Measurements from ENCODE around the gene RAB3GAP2.

DNA sequence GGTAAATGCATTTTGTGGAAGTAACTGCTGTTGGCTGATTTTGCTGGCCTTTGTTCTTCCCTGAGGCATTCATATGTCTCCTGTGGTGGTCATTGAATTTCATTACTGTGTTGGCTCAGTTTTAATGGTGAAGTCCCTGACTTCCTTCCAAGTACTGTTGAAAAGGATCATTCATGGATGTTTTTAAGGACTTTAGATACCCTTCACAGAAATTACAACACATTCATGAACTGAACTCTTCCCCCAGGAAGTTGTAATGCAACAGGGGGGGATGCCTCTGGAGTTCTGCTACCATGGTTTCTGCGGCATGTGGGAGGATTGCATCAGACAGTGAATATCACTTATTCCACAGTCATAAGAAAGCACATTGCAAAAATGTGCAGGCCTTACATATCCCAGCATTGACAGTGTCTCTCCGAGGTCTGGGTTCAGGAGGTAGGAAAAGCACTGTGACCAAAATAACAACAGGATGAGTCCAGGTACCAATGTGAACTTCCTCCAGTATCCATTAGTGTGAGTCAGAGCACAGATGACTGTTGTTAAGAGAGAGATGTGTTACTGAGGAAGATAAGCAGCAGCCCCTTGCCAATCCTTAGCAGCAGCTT lies 2.1 kb upstream of the RAB3GAP2 start:
- TF ChIP-seq, protein P1, sequence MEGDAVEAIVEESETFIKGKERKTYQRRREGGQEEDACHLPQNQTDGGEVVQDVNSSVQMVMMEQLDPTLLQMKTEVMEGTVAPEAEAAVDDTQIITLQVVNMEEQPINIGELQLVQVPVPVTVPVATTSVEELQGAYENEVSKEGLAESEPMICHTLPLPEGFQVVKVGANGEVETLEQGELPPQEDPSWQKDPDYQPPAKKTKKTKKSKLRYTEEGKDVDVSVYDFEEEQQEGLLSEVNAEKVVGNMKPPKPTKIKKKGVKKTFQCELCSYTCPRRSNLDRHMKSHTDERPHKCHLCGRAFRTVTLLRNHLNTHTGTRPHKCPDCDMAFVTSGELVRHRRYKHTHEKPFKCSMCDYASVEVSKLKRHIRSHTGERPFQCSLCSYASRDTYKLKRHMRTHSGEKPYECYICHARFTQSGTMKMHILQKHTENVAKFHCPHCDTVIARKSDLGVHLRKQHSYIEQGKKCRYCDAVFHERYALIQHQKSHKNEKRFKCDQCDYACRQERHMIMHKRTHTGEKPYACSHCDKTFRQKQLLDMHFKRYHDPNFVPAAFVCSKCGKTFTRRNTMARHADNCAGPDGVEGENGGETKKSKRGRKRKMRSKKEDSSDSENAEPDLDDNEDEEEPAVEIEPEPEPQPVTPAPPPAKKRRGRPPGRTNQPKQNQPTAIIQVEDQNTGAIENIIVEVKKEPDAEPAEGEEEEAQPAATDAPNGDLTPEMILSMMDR (IDR thresholded peaks at IDR 0.05; ENCODE audit: insufficient read depth, low read length) = no peak
- TF ChIP-seq POLR2AphosphoS5 (IDR thresholded peaks at IDR 0.05; ENCODE audit: low read depth) = no peak
